HG02763 (cell line): Measurements from ENCODE around the gene PCED1B.
"Not testable (repeated sequence)": the region's sequence is repeated elsewhere in the genome, so short reads cannot be mapped to it uniquely, and the experiment has no call there.

Experiments used
- ATAC-seq: cut with Tn5 transposase; IDR thresholded peaks from one replicate; pipeline ENCODE4 v1.9.1; 2021; ENCODE audit warnings: mild to moderate bottlenecking, moderate library complexity; ENCODE audit not compliant: unreplicated experiment

The PCED1B gene

DNA sequence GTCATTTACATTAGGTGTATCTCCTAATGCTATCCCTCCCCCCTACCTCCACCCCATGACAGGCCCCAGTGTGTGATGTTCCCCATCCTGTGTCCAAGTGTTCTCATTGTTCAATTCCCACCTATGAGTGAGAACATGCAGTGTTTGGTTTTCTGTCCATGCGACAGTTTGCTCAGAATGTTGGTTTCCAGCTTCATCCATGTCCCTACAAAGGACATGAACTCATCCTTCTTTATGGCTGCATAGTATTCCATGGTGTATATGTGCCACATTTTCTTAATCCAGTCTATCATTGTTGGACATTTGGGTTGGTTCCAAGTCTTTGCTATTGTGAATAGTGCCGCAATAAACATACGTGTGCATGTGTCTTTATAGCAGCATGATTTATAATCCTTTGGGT lies 37.9 kb downstream of the PCED1B start:
- not testable (repeated sequence) for ATAC-seq

DNA sequence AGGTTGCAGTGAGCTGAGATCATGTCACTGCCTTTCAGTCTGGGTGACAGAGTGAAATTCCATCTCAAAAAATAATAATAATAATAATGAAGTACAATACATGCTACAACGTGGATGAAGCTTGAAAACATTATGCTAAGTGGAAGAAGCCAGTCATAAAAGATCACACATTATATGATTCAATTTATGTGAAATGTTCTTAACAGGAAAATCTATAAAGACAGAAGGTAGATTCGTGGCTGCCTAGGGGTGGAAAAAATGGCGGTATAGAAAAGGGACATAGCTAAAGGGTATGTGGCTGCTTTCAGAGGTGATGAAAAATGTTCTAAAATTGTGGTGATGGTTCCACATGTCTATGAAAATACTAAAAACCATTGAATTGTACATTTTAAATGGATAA lies 41.3 kb downstream of the PCED1B start:
- no peak for ATAC-seq

DNA sequence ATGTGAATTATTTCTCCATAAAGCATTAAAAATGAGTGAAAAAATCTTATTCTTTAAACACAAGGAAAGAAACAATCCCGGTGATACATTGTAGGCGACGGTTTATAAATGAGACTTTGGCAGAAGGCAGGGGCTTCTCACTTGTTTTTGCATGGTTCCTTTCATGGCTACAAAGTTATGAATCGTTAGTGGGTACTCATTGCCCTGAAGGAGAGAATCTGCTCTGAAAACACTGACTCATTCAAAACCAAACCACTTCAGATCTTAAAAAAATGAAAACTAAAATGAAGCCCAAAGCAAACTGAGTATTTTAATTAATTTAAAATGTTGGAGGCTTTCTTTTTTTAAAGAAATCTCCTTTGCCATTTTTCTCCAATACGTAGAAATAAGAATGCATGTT lies 41.7 kb downstream of the PCED1B start:
- ATAC-seq, result no peak

DNA sequence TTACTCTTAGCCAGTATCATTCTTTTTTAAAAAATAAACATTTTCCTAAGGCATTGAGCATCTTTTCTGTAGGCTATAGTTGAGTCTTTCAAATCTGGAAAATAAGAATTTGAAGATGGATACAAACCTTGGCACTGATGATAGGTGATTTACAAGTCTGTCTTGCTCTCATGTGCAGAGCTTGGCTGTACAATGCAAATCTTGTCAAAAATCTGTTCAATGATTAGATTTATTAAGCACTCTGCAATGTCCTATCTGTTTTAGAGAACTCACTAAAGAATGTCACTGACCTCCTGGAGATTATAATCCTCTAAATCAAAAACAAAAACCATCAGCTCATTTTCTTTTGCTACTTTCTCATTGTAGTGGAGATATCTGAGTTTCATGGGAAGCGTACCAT lies 43.2 kb downstream of the PCED1B start:
- ATAC-seq, result no peak

DNA sequence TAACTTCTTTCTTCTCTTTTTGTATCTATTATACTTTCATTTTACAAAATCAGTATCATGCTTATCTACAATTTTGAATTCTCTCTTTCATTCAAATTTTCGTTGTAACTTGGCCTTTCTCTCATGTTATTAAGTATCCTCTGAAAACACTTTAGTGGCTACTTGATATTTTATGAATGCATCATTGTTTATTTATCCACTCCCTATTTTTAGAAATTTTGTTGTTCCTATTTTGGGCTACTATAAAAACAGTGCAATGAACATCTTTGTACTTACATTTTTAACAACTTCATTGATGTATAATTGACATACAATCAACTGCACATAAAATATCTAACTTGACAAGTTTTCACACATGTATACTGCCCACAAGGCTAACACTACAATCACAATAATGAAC lies 44.3 kb downstream of the PCED1B start:
- ATAC-seq, result no peak

DNA sequence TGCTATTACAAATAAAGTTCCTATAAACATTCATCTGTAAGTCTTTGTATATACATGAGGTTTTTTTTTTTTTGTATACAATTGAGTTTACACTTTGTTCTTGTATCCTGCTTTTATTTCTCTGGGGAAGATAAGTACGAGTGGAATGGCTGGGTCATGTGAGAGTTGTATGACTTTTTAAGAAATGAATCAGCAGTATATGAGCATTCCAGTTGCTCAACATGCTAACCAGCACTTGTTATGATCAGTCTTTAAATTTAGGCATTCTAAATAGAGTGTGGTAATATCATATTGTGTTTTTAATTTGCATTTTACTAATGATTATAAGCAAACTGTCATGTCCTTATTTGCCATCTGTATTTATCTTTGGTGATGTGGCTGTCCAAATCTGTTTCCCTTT lies 45.0 kb downstream of the PCED1B start:
- ATAC-seq, result no peak

DNA sequence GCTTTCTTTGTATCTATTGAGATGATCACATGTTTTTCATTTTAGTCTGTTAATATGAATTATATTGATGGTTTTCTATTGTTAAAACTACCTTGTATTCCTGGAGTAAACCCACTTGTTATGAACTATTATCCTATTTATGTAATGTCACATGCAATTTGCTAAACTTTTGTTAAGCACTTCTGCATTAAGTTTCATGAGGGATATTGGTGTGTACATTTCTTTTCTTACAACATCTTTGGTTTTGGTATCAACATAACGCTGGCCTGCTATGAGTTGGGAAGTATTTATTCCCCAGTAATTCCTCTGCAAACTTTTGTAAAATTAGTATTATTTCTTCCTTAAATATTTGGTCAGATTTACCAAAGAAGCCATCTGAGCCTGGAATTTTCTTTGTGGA lies 46.8 kb downstream of the PCED1B start:
- ATAC-seq, result no peak

DNA sequence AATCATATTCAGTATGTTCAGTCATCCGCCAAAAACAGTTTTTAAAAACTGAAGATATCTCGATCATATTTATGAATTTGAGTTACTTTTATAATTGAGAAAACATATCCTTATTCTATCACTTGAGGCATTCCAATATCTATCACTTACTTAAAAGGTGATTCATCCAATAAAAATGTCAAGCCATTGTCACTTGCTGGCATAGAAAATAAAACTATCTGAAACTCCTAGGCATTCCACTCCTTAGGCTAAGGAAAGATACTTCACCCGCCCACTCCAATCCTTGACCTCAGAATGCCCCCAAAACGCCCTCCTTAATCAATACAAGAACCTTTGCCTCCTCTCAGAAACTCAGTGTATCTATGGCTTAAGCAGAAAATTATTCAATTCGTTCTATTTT lies 51.6 kb downstream of the PCED1B start:
- ATAC-seq, result no peak

DNA sequence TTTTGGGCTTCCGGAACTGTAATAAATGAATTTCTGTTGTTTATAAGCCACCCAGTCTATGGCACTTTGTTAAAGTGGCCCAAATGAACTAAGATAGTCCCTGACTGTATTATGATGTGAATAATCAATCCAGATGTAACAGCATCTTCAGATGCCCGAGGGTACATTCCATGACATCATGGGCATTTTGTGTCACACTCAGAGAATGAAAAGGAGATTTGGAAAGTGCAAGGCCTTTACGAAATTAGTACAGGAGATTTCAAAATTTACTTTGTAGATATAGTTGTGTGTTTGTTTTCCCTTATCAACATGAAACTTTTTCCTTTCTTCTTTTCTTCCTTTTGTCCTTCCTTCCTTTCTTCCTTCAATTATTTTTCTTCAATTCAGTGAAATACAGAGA lies 54.6 kb downstream of the PCED1B start:
- no peak for ATAC-seq

DNA sequence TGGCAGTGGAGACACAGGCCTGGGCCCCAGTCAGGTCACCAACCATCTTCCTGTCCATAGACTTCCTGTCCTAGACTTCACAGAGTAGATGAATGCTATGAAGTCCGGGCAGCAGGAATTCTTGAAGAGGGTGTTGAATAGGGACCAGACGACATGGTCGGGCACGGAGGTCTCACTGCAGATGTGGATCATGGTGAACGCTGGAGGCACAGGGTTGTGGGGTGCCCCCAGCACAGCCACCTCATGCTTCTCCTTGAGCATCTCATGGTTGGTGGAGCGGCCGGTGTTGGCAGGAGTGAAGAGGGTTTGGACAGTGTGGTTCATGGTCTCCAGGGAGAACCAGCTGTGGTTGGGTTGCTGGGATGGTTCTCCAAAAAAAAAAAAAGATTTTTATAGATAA lies 56.2 kb downstream of the PCED1B start:
- no peak for ATAC-seq

DNA sequence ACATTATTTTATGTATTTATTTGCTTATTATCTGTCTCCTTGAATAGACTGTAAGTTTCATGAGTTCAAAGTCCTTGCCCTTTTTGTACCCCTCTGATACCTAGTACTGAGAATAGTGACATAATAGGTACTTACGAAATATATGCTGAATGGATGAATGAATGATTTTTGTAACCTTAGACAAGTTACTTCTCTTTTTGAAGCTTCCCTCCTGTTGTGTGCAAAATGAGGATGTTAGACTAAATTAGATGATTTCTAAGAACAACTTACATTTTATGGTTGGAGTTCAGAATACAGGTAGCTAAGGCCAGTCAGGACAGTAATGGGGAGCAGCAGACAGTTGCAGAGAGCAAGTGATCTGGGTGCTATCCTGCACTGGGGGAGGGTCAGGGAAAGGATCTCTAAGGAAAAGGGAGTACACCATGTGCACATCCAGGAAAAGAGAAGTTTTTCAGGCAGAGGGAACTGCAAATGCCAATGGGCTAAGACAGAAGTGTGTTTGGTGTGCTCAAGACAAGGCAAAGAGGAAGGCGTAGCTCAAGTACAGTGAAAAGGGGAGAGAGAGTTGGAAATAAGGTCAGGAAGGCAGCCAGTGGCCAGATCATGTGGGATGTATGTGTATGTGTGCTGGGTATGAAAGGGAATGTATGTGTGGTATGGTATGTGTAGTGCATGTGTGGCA lies 59.7 kb downstream of the PCED1B start:
- no peak for ATAC-seq

DNA sequence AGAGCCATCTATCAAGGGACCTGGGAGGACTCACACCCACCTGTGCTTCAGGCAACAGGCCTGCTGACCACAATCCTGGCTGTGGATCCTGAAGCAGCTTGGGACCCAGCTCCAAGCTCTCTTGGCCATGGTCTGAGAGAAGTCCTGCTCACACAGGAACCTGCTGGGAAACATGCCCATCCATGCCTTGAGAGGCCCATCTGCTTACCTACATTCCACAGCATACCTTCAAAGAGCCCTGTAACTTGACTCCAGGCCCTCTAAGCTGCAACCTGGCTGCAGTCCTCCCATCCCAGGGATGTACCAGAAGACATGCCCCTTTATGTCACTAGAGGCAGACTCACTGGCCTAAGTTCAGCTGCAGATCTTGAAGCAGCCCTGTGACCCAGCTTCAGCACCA lies 62.0 kb downstream of the PCED1B start:
- no peak for ATAC-seq

DNA sequence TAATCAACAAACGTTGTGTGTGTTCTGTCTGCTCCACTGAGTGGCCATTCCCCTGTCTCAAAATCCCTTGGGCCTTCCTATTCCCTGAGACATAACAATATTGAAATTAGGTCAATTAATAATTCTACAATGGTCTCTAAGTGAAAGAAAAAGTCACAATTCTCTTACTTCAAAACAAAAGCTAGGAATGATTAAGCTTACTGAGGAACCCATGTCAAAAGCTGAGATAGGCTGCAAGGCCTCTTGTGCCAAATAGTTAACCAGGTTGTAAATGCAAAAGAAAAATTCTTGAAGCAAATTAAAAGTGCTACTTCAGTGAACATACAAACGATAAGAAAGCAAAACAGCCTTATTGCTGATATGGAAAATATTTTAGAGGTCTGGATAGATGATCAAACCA lies 65.3 kb downstream of the PCED1B start:
- no peak for ATAC-seq

DNA sequence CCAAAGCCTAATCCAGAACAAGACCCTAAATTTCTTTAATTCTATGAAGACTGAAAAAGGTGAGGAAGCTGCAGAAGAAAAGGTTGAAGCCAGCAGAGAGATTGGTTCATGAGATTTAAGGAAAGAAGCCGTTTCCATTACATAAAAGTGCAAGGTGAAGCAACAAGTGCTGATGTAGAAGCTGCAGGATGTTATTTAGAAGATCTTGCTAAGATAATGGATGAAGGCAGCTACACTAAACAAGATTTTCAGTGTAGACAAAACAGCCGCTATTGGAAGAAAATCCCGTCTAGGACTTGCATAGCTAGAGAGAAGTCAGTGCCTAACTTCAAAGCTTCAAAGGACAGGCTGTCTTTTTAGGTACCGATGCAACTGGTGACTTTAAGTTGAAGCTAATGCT lies 65.8 kb downstream of the PCED1B start:
- ATAC-seq, result no peak

DNA sequence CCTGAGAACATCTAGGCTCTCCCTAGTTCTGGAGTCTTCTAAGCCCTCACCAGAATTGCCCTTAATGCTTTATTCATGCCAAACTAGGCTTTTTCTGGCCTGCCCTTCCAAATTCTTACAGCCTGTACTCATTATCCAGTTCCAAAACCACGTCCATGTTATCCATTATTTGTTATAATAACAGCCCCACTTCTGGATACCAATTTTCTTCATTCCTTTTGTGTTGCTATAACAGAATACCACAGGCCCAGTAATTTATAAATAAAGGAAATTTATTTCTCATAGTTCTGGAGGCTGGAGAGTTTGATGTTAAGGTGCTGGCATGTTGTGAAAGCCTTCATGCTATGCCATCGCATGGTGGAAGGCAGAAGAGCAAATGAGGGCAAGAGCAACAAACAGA lies 68.3 kb downstream of the PCED1B start:
- no peak for ATAC-seq

DNA sequence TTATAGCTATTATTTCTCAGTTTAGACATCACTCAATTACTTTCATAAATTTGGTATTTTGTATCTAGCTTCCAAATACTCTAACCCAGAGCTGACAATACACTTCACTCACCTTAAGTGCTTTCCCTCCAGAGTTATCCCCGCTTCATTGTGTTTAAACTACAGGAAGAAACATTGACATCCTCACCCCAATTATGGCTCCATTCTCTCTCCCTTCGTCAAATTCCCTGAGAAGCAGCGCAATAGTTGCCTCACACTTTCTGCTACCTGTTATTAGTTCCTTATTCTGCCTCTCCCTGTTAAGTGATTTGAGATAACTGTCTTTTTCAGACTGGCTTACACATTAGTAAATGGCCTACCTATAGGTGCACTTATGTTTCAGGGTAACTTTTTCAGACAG lies 69.7 kb downstream of the PCED1B start:
- no peak for ATAC-seq

DNA sequence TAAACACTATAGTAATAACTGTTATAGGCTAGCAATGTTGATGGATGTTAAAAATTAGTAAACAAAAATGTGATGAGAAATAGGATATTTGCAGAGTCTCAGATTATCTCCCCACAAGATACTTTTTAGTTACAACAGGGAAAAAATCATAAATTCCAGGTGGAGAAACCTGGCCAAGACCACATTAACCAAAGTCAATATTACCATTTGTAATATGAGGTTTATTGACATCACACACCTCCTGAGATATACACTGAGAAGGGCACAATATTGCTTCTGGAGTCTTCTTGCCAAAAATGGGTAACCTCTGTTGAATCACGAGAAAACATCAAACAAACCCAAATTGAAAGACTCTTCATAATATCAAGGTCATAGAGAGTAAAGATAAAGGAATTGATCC lies 72.7 kb downstream of the PCED1B start:
- ATAC-seq, result no peak

DNA sequence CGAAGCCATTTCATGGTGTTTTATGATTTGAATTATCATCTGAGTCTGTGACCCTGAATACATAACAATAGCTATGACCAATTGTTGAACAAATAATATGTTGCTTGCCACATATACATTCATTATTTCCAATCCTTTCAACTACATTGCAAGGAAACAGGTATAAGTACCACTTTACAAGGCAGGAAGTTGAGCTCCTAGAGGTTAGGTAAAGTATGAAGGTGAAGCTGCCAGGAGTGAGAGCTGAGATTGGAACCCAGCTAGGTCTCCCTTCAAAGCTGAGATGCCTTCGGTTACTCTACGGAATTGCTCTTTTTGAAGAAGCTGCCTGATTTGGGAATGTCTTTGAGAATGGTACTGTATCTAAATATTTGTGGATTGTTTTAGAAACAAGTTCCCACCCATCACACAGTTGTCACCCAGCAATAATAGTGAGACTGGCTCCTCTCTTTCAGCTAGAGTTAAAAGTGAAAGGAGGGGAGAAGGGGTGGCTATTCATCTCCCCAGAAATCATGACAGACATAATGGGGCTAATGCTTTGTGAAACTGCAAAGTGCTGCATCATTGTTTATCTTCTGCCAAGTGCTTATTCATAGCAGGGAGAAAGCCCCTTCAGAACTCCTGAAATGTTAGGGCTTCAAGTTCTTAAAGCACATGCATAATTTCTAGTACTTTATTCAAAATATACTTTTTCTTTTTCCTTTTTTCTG lies 76.2 kb downstream of the PCED1B start:
- no peak for ATAC-seq

DNA sequence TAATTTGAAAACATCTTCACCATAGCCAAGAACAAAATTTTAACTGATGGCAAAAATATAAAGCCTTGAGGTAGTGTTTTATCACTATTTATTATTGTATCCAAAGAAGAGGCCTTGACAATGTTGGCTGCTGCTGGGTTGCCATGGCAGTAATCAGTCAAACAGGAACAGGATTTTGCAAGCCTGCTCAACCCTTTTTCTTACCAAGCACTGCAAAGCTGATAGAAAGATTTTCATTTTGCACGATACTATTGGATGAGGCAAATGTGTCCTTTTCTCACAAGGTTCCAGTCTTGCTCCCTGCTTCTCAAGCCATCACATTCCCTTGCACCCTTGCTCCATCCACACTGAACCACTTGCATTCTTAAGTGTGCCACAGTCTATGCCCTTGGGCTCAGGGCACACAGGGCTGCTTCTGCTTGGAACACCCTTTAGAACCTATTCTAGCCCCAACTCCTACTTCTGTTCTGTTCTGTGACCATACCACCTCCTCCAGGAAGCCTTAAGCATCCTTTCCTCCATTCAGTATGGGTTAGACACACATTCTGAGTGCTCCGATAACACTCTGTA lies 76.8 kb downstream of the PCED1B start:
- ATAC-seq, result no peak

DNA sequence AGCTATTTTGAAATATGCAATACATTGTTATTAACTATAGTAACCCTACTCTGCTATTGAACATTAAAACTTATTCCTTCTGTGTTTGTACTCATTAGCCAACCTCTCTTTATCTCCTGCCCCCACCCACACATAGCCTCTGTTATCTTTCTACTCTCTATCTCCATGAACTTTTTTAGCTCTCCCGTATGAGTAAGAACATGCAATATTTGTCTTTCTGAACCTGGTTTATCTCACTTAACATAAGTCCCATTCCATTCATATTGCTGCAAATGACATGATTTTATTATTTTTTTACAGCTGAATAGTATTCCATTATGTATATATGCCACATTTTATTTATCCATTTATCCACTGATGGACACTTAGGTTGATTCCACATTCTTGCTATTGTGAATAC lies 79.4 kb downstream of the PCED1B start:
- no peak for ATAC-seq

DNA sequence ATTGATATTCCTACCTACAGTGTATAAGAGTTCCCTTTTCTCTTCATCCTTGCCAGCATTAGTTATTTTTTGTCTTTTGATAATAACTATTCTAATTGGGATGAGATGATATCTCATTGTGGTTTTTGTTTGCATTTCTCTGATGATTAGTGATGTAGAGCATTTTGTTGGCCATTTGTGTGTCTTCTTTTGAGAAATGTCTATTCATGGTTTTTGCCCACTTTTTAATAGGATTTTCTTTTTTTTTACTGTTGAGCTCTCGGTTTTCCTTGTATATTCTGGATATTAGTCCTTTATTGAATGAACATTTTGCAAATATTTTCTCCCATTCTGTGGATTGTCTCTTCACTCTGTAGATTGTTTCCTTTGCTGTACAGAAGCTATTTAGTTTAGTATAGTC lies 79.9 kb downstream of the PCED1B start:
- no peak for ATAC-seq
